ENCODE data around the gene CHMP2B. TPM values are rescaled to one million over a fixed set of nuclear protein-coding genes. Genes with fewer than 3 reads are reported as not detected.
A peak's percentile ranks its signal among the peaks of the same experiment; 100 is the strongest.
"Not testable (repeated sequence)": the region's sequence is repeated elsewhere in the genome, so short reads cannot be mapped to it uniquely, and the experiment has no call there.

The CHMP2B gene
- total RNA-seq, 1 donor from 2014 or later = 28.5 TPM

- no peak for DNase-seq (ENCODE audit: extremely low read depth, low read depth, low spot score)
These were observed 1.2 kb downstream of the CHMP2B start for GRCh38 chr3:87228316-87228715.

GRCh38 chr3:87229113-87229512 is 2.0 kb downstream of the CHMP2B start:
- no peak for DNase-seq (ENCODE audit: extremely low read depth, low read depth, low spot score)

GRCh38 chr3:87233805-87234204 is 6.7 kb downstream of the CHMP2B start:
- DNase-seq (ENCODE audit: extremely low read depth, low read depth, low spot score) = no peak

GRCh38 chr3:87236093-87236492 is 9.0 kb downstream of the CHMP2B start:
- DNase-seq (ENCODE audit: extremely low read depth, low read depth, low spot score) = no peak

- no peak for DNase-seq (ENCODE audit: extremely low read depth, low read depth, low spot score)
These were observed 19.7 kb downstream of the CHMP2B start for GRCh38 chr3:87246662-87247429.

GRCh38 chr3:87247430-87247773 is 20.3 kb downstream of the CHMP2B start:
- DNase-seq (ENCODE audit: extremely low read depth, low read depth, low spot score) = no peak

- DNase-seq (ENCODE audit: extremely low read depth, low read depth, low spot score) = not testable (repeated sequence)
These were observed 21.1 kb downstream of the CHMP2B start for GRCh38 chr3:87248231-87248630.

GRCh38 chr3:87248831-87249230 is 21.7 kb downstream of the CHMP2B start:
- DNase-seq (ENCODE audit: extremely low read depth, low read depth, low spot score) = no peak

- DNase-seq (ENCODE audit: extremely low read depth, low read depth, low spot score) = no peak
These were observed 22.9 kb downstream of the CHMP2B start for GRCh38 chr3:87250009-87250408.

GRCh38 chr3:87260270-87260669 is 33.2 kb downstream of the CHMP2B start:
- peak; percentile 51 for DNase-seq (ENCODE audit: extremely low read depth, low read depth, low spot score)

GRCh38 chr3:87261925-87262324 is 34.8 kb downstream of the CHMP2B start:
- DNase-seq (ENCODE audit: extremely low read depth, low read depth, low spot score) = no peak

- no peak for DNase-seq (ENCODE audit: extremely low read depth, low read depth, low spot score)
These were observed 41.0 kb downstream of the CHMP2B start for GRCh38 chr3:87267953-87268645.

GRCh38 chr3:87268646-87269211 is 41.6 kb downstream of the CHMP2B start:
- DNase-seq (ENCODE audit: extremely low read depth, low read depth, low spot score) = no peak

GRCh38 chr3:87269723-87270122 is 42.6 kb downstream of the CHMP2B start:
- no peak for DNase-seq (ENCODE audit: extremely low read depth, low read depth, low spot score)

- peak; percentile 33 for DNase-seq (ENCODE audit: extremely low read depth, low read depth, low spot score)
These were observed 44.0 kb downstream of the CHMP2B start for GRCh38 chr3:87270908-87271700.

- no peak for DNase-seq (ENCODE audit: extremely low read depth, low read depth, low spot score)
These were observed 45.7 kb downstream of the CHMP2B start for GRCh38 chr3:87272718-87273341.

- no peak for DNase-seq (ENCODE audit: extremely low read depth, low read depth, low spot score)
These were observed 49.4 kb downstream of the CHMP2B start, which contains the start of gene POU1F1 for GRCh38 chr3:87276484-87276883. TSS of gene POU1F1 (minus strand) at chr3:87276584. CDS start at chr3:87276462, 122 bp downstream.

- DNase-seq (ENCODE audit: extremely low read depth, low read depth, low spot score) = no peak
These were observed 59.9 kb downstream of the CHMP2B start for GRCh38 chr3:87287011-87287410.

- no peak for DNase-seq (ENCODE audit: extremely low read depth, low read depth, low spot score)
These were observed 61.3 kb downstream of the CHMP2B start for GRCh38 chr3:87288446-87288845.

- peak; percentile 18 for DNase-seq (ENCODE audit: extremely low read depth, low read depth, low spot score)
These were observed 71.1 kb downstream of the CHMP2B start for GRCh38 chr3:87298111-87298718.
